SK-N-SH (cell line): ENCODE results near the gene MAPK4. TPM values are rescaled to one million over a fixed set of nuclear protein-coding genes. Genes with fewer than 3 reads are reported as not detected.

Source experiments
- CTCF ChIA-PET: fragments of 300-600, 350-600 bp; formaldehyde crosslinking; extraction: SDS; loops from one replicate; lab custom pipeline; 2021; lab: Yijun Ruan, JAX
- POLR2A ChIA-PET: fragments of 350-600 bp; sonication (Branson Sonifier 250); formaldehyde crosslinking; extraction: SDS; loops from one replicate; lab custom pipeline; 2020; ENCODE audit warnings: antibody characterized with exemption, inconsistent platforms; lab: Yijun Ruan, JAX
- DNase-seq: peaks from one replicate; pipeline ENCODE4 v3.0.0; 2012
- H2AFZ ChIP-seq: fragments of 200-600 bp; sonication (generic); 2 replicates; pipeline ENCODE4 v1.8.1; 2016; ENCODE audit warnings: antibody characterized with exemption, mild to moderate bottlenecking, low read depth
- H3F3A ChIP-seq: fragments of 200-600 bp; sonication (generic); replicated peaks from 2 replicates; pipeline ENCODE3; 2016; ENCODE audit warnings: antibody characterized with exemption, mild to moderate bottlenecking; ENCODE audit not compliant: insufficient read depth
- H3K27ac ChIP-seq, 2 experiments: fragments of 200-500 bp in 1 of 2; fragments of 200-600 bp in 1 of 2; sonication (Bioruptor generic) in 1 of 2; sonication (generic), shearing (Covaris generic) in 1 of 2; 2 replicates each; pipeline versions ENCODE4 v1.5.1 to v1.6.1; 2014 to 2016; ENCODE audit warnings: low read depth in 2 of 2, inconsistent platforms in 1 of 2, low read length in 1 of 2, mild to moderate bottlenecking in 1 of 2, mixed read lengths in 1 of 2
- H3K27me3 ChIP-seq: fragments of 200-600 bp; sonication (generic), shearing (Covaris generic); 2 replicates; pipeline ENCODE4 v1.6.1; 2016; ENCODE audit warnings: mixed run types; ENCODE audit not compliant: insufficient read depth
- H3K36me3 ChIP-seq, 2 experiments: fragments of 200-500 bp in 1 of 2; fragments of 200-600 bp in 1 of 2; sonication (Bioruptor generic) in 1 of 2; sonication (generic) in 1 of 2; replicated peaks in 1 of 2; 2 replicates each; pipeline versions ENCODE3 to v1.5.1; 2014 to 2016; ENCODE audit warnings: low read length in 1 of 2, mild to moderate bottlenecking in 1 of 2; ENCODE audit not compliant: insufficient read depth in 2 of 2, control insufficient read depth in 1 of 2
- H3K4me1 ChIP-seq, 2 experiments: fragments of 200-500 bp in 1 of 2; fragments of 200-600 bp in 1 of 2; sonication (Bioruptor generic) in 1 of 2; sonication (generic), shearing (Covaris generic) in 1 of 2; 2 replicates each; pipeline versions ENCODE4 v1.5.1 to v1.6.1; 2014 to 2016; ENCODE audit warnings: low read depth in 1 of 2, low read length in 1 of 2, mixed run types in 1 of 2; ENCODE audit not compliant: insufficient read depth in 2 of 2, control insufficient read depth in 1 of 2
- H3K4me2 ChIP-seq: fragments of 200-600 bp; sonication (generic), shearing (Covaris generic); 2 replicates; pipeline ENCODE4 v1.6.1; 2017; ENCODE audit warnings: mixed run types
- H3K4me3 ChIP-seq, 2 experiments: fragments of 200-500 bp in 1 of 2; fragments of 200-600 bp in 1 of 2; sonication (Bioruptor generic) in 1 of 2; sonication (generic), shearing (Covaris generic) in 1 of 2; 2 replicates each; pipeline versions ENCODE4 v1.5.1 to v1.8.1; 2014 to 2016; ENCODE audit warnings: low read depth in 2 of 2, inconsistent platforms in 1 of 2, low read length in 1 of 2, mild to moderate bottlenecking in 1 of 2, mixed read lengths in 1 of 2, moderate library complexity in 1 of 2
- H3K79me2 ChIP-seq: fragments of 200-600 bp; sonication (generic); 2 replicates; pipeline ENCODE4 v1.8.1; 2017; ENCODE audit warnings: mild to moderate bottlenecking; ENCODE audit not compliant: insufficient read depth
- H3K9ac ChIP-seq: fragments of 200-600 bp; sonication (generic); 2 replicates; pipeline ENCODE4 v1.6.1; 2017; ENCODE audit warnings: mixed run types
- H3K9me2 ChIP-seq: fragments of 200-600 bp; sonication (generic); 2 replicates; pipeline ENCODE4 v1.6.1; 2017; ENCODE audit warnings: mixed run types
- H3K9me3 ChIP-seq: fragments of 200-600 bp; sonication (generic); 2 replicates; pipeline ENCODE4 v1.6.1; 2017; ENCODE audit warnings: mixed run types, mild to moderate bottlenecking, moderate library complexity
- H4K20me1 ChIP-seq: fragments of 200-600 bp; sonication (generic); 2 replicates; pipeline ENCODE4 v1.6.1; 2017; ENCODE audit warnings: mild to moderate bottlenecking, mixed run types; ENCODE audit not compliant: insufficient read depth
- EP300 ChIP-seq, 2 experiments: IDR thresholded peaks; 2 replicates each; pipeline versions ENCODE4 v1.4.0 to v1.6.1; 2012; ENCODE audit warnings: borderline replicate concordance in 1 of 2, low read depth in 1 of 2, low read length in 1 of 2
- FOSL2 ChIP-seq: IDR thresholded peaks from 2 replicates; pipeline ENCODE4 v1.4.0; 2012; ENCODE audit warnings: low read depth, mild to moderate bottlenecking, moderate library complexity, borderline replicate concordance
- FOXJ3 ChIP-seq: sonication (generic); formaldehyde crosslinking; IDR thresholded peaks from 2 replicates; pipeline ENCODE4 v1.5.1; 2020; ENCODE audit warnings: mild to moderate bottlenecking, missing genetic modification reagents
- GATA2 ChIP-seq: sonication (generic); formaldehyde crosslinking; IDR thresholded peaks from 2 replicates; pipeline ENCODE4 v1.5.0; 2020; ENCODE audit warnings: mild to moderate bottlenecking, missing genetic modification reagents
- JUND ChIP-seq: IDR thresholded peaks from 2 replicates; pipeline ENCODE4 v1.4.0; 2012
- RFX5 ChIP-seq: IDR thresholded peaks from 2 replicates; pipeline ENCODE4 v1.6.1; 2012; ENCODE audit warnings: mild to moderate bottlenecking, improper control_type of control experiment, low read length
- RXRA ChIP-seq: IDR thresholded peaks from 2 replicates; pipeline ENCODE4 v1.4.0; 2012; ENCODE audit warnings: low read depth, mild to moderate bottlenecking, borderline replicate concordance
- SMC3 ChIP-seq: IDR thresholded peaks from 2 replicates; pipeline ENCODE4 v1.6.1; 2012; ENCODE audit warnings: low read depth, low read length, improper control_type of control experiment
- TCF12 ChIP-seq: IDR thresholded peaks from 2 replicates; pipeline ENCODE4 v1.4.0; 2012
- TEAD4 ChIP-seq: IDR thresholded peaks from 2 replicates; pipeline ENCODE4 v1.4.0; 2012; ENCODE audit warnings: mild to moderate bottlenecking, borderline replicate concordance; ENCODE audit not compliant: insufficient read depth
- YY1 ChIP-seq: IDR thresholded peaks from 2 replicates; pipeline ENCODE4 v1.4.0; 2012; ENCODE audit warnings: low read depth, mild to moderate bottlenecking
- WGBS: methylation state at CpG from one replicate; pipeline ENCODE4 v1.1.6; 2017; ENCODE audit warnings: low lambda C conversion rate; 5-methylcytosine and 5-hydroxymethylcytosine counted together
- polyA plus RNA-seq, 3 experiments: library from polyadenylated mRNA; depleted of rRNA; stranded (reverse); fragments of >200 nt; gene quantifications; 2 replicates each; pipeline ENCODE4 v1.2.3, GENCODE V29; 2012
- TF ChIP-seq, protein P1 (sequence below): IDR thresholded peaks from 2 replicates; pipeline ENCODE4 v1.4.0; 2012; ENCODE audit warnings: low read depth, borderline replicate concordance
- TF ChIP-seq, protein P2 (sequence below): fragments of 150-350 bp; IDR thresholded peaks from 2 replicates; pipeline ENCODE4 v1.6.1; 2016; ENCODE audit warnings: mild to moderate bottlenecking, low read depth, low read length
- TF ChIP-seq, protein P3 (sequence below): fragments of 200-600 bp; sonication (generic); IDR thresholded peaks from 2 replicates; pipeline ENCODE4 v1.6.1; 2017; ENCODE audit warnings: antibody characterized with exemption, mild to moderate bottlenecking, moderate library complexity

Gene MAPK4
- polyA plus RNA-seq, 1 of the 3 experiments (the other 2 are of a cell fraction), result 0.02 TPM

DNA sequence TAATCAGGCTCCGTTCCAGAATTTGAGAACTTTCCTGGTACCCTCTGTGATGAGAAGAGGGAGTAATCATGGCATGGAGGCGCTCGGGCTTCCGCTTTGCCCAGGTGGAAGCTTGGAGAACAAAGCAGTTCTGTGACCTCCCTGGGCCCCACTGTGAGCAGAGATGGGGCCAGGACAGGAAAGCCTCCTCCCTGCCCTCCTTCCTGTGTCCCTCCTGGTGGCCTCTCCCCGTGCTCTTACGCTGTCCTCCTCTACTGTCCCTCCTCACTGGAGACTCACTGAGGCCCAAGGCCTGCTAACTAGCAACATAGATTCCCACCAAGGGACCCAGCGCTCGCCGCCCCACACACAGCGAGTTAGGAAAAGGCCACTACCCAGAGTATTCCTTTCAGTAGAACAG is 119.8 kb downstream of the MAPK4 start (continued):
- TF ChIP-seq RFX5 (no peak), TEAD4 (no peak), RXRA (no peak), SMC3 (no peak)
- TF ChIP-seq, all 33 proteins: peak for 0

DNA sequence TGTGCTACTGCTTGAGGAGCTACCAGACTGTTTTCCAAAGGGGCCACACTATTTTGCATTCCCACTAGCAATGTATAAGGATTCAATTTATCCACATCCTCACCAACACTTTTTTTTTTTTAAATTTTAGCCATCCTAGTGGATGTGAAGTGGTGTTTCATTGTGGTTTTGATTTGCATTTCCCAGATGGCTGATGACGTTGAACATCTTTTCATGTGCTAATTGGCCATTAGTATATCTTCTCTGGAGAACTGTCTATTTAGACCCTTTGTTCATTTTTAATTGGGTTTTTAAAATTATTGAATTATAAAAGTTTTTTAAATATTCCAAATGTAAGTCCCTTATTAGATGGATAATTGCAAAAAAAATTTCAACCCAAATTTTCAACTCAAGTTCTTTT is 121.1 kb downstream of the MAPK4 start:
- Histone ChIP-seq H3F3A (no peaks in the 10 kb centered on the region), H3K27me3 (no peaks in the 10 kb centered on the region), H3K9me3 (no peaks in the 10 kb centered on the region), H2AFZ (no peak overlapping the region), H3K4me3 (no peak overlapping the region), H3K4me2 (no peak overlapping the region), H3K36me3 (no peaks in the 10 kb centered on the region), H3K9me2 (no peaks in the 10 kb centered on the region), H3K27ac (no peak overlapping the region), H3K9ac (no peak overlapping the region), H4K20me1 (no peaks in the 10 kb centered on the region), H3K4me1 (no peaks in the 10 kb centered on the region), H3K79me2 (no peaks in the 10 kb centered on the region)
- WGBS, result 43% methylated on average over 1 of the region's 1 CpG
- ChIA-PET POLR2A (no interaction called here), CTCF (no interaction called here)
- DNase-seq, result no peak
- no peak for TF ChIP-seq EP300 (IDR thresholded peaks at IDR 0.05; ENCODE audit: borderline replicate concordance in 1 of 2, low read depth in 1 of 2, low read length in 1 of 2)
- no peak for TF ChIP-seq RXRA
- no peak for TF ChIP-seq GATA2 (CRISPR knock-in tag)
- TF ChIP-seq FOXJ3 (CRISPR knock-in tag), result no peak
- TF ChIP-seq, protein P1, sequence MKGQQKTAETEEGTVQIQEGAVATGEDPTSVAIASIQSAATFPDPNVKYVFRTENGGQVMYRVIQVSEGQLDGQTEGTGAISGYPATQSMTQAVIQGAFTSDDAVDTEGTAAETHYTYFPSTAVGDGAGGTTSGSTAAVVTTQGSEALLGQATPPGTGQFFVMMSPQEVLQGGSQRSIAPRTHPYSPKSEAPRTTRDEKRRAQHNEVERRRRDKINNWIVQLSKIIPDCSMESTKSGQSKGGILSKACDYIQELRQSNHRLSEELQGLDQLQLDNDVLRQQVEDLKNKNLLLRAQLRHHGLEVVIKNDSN, result no peak
- no peak for TF ChIP-seq TEAD4
- no peak for TF ChIP-seq YY1
- TF ChIP-seq, protein P2, sequence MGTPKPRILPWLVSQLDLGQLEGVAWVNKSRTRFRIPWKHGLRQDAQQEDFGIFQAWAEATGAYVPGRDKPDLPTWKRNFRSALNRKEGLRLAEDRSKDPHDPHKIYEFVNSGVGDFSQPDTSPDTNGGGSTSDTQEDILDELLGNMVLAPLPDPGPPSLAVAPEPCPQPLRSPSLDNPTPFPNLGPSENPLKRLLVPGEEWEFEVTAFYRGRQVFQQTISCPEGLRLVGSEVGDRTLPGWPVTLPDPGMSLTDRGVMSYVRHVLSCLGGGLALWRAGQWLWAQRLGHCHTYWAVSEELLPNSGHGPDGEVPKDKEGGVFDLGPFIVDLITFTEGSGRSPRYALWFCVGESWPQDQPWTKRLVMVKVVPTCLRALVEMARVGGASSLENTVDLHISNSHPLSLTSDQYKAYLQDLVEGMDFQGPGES, result no peak
- no peak for TF ChIP-seq RFX5
- TF ChIP-seq TCF12, result no peak
- no peak for TF ChIP-seq FOSL2
- no peak for TF ChIP-seq JUND
- TF ChIP-seq, protein P3, sequence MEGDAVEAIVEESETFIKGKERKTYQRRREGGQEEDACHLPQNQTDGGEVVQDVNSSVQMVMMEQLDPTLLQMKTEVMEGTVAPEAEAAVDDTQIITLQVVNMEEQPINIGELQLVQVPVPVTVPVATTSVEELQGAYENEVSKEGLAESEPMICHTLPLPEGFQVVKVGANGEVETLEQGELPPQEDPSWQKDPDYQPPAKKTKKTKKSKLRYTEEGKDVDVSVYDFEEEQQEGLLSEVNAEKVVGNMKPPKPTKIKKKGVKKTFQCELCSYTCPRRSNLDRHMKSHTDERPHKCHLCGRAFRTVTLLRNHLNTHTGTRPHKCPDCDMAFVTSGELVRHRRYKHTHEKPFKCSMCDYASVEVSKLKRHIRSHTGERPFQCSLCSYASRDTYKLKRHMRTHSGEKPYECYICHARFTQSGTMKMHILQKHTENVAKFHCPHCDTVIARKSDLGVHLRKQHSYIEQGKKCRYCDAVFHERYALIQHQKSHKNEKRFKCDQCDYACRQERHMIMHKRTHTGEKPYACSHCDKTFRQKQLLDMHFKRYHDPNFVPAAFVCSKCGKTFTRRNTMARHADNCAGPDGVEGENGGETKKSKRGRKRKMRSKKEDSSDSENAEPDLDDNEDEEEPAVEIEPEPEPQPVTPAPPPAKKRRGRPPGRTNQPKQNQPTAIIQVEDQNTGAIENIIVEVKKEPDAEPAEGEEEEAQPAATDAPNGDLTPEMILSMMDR, result no peak
